HG03097 (cell line): ENCODE results near the gene ADGRG3.

Experiments used
- ATAC-seq: cut with Tn5 transposase; IDR thresholded peaks from one replicate; pipeline ENCODE4 v1.9.1; 2021; ENCODE audit not compliant: unreplicated experiment, low FRiP score

ADGRG3 gene

DNA sequence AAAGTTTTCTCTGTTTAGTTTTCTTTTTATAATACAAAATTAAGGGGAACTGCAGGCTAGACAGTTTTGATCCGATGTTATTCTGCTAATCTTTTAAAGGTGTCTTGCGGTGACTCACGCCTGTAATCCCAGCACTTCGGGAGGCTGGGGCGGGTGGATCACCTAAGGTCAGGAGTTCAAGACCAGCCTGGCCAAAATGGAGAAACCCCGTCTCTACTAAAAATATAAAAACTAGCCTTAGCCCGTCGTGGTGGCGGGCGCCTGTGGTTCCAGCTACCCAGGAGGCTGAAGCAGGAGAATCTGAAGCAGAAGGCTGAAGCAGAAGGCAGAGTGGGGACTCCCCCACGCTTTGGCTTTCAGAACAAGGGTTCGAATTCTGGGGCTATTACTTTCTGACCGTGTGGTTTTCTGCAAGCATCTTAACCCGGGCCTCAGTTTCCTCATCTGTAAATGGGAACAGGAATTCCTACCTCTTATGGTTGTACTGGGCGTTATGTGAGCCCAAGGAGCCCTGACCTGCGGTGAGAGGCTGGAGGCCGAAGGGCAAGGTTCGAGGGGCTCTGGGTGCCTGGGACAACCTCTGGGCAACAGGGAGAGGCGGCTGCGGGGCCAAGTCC, 66.3 kb downstream of the ADGRG3 start:
- peak; percentile 0 for ATAC-seq

DNA sequence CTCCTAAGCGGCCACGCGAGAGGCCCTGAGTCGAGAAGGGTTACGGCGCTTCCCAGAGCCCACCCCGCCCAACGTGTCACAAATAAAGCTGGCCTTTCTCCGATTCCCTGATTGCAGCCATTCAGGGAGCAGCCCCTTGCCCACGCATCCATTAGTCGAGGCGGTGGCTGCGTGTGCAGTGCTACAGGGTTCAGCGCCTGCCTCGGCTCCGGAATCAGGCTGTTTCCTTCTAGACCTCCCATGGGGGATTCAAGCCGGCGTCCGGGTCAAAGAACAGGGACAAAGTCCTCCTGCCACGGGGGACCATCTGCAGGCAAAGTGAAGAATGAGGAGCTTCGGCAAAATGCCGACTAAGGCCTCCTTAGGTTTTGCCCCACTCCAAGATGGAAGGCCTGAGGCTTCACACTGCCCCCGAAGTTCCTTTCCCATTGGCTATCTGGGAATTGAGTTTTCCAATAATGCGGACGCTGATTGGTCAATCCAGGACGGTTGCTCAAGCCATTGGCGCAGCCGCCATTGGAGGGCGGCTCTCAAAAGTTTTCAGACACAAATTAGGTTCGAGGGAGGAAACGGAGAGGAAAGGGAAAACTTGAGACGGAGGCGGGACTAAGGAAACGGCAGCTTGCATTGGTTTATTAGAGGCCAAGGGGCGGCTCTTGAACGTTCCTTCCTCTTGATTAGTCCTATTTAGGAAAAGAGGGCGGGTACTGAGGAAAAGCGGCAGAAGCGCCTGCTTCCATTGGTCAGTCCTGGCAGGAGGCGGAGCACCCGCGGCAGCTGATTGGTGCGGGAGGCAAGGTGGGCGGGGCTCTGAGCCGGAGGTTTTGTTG, 67.0 kb downstream of the ADGRG3 start:
- ATAC-seq, result peak; percentile 85

DNA sequence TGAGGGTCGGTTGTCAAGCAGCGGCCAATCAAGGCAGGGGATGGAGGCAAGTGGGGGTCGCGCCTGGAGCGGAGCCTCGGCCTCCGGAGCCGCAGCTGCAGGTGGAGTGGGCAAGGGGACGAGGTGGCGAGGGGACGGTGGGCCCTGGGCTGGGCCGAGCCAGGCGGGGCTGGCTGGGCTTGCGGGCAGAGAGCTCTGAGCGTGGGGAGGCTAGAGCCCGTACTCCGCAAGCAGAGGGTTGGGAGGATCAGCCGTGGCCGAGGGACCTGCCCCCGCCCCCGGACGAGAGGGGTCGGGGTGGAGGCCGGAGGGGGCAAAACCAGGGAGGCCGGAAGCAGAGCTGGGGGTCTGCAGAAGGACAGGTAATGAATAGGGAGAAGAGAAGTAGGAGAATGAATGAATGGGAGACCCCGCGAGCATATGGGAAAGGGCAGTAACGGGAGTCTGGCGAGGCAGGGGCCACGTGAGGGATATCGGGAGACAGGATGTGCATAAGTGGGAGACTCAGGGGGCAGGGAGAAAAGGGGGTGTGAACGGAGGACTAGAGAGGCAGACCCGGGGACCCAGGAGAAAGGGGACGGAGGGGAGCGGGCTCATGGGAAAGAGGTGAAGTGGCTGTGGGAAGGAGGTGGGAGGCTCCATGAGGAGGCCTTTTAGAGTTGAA, 67.8 kb downstream of the ADGRG3 start, which contains the start of gene KATNB1:
KATNB1 (plus strand) TSS at position 16 of the 664 bp plus-strand sequence. CDS start 1,474 bp downstream, outside the sequence.
- ATAC-seq, result no peak

DNA sequence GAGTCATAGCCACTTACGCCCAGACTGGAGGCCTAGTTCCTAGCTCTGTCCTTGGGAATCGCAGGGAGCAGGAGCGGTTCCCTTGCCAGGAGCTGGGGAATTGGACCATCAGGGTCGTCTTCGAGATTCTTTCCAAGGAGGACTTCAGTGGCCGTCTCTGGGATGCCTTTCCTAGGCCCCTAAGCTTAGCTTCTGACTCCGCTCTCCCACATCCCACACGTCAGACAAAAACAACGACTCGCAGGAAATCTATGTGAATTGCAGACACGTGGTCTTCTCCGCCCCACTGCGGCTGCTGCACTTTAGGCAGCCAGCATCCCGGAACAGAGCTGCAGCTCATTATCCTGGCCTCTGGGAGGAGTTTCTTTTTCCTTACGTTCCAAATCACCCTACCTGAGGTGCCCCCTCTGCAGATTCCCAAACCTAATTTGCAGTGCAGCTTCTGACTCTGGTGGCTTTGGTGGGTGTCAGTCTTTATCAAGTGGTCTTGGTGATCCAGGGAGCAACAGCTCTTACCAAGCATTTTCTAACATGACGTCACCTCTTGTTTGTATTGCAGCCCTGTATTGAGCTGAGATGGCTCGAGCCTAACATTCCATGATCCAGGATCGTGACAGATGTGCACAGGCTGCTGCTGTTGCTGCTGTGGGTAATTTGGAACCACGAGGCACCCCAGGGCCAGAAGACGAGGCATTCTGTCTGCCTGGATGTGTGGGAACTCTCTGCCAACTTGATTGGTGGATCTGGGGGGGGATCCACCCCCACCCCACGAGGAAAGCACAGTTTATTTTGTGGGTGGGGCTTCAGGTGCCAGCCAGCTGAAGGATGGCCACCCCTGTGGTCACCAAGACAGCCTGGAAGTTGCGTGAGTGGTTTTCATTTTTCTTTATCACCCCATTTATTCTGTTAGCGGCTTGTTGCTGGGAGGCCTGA, 68.6 kb downstream of the ADGRG3 start:
- no peak for ATAC-seq

DNA sequence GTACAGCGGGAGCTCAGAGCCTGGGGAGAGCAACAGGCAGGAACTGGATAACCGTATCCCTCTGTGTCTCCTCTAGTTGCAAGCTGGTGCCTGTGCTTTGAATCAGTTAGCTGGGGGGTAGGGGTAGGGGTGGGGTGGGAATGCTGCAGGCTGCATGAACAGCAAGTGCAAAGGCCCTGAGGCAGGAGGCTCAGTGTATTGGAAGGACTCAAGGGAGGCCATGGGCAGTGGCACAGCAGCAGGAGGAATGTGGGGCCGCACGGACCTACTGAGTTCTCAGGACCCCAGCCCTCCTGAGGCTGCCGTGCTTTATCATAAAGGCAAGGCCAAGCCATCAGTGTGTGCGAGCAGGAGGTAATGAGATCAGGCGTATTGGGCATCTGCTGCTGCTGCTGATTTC, 70.7 kb downstream of the ADGRG3 start:
- ATAC-seq, result no peak
